ENCODE data around the gene PIK3C2G. TPM values are rescaled to one million over a fixed set of nuclear protein-coding genes. Genes with fewer than 3 reads are reported as not detected.

The PIK3C2G gene
- total RNA-seq, 1 experiment from 2014 or later = not detected

- no peaks in the 10 kb centered on the region for H3K27me3 ChIP-seq (ENCODE audit: insufficient read depth, low read length)
- no peaks in the 10 kb centered on the region for H3K9me3 ChIP-seq (ENCODE audit: control insufficient read depth in 1 of 2, insufficient read depth in 1 of 2, low read depth in 1 of 2, low read length in 2 of 2)
- TF ChIP-seq CTCF (IDR thresholded peaks at IDR 0.05 in 2 of 3, conservative IDR thresholded peaks at IDR 0.05 in 1 of 3; ENCODE audit: borderline replicate concordance in 1 of 3, insufficient read depth in 1 of 3, low read depth in 2 of 3, low read length in 2 of 3) (no peak), CEBPB (IDR thresholded peaks at IDR 0.05; ENCODE audit: low read depth) (no peak)
- no peak overlapping the region for H3K4me3 ChIP-seq (replicated peaks in 1 of 2; ENCODE audit: low read depth in 1 of 2, low read length in 2 of 2)
- DNase-seq (ENCODE audit: low read depth, low spot score) (no peak), ATAC-seq (no peak)
- no peak overlapping the region for H3K27ac ChIP-seq (ENCODE audit: low read depth, low read length)
- ChIA-PET RAD21 (ENCODE audit: low non-redundant PET in 1 of 2, low total read pairs in 2 of 2, uncharacterized antibody in 2 of 2, unreplicated experiment in 2 of 2) (no interaction called here), POLR2A (no interaction called here), CTCF (interaction anchor here (1.3 kb wide), 1 partner anchor 26 kb away, joined by 3 read pairs; no protein-coding TSS in a partner anchor)
- H2AFZ ChIP-seq (ENCODE audit: low read depth, low read length, poor library complexity, severe bottlenecking) = no peak overlapping the region
- H3K36me3 ChIP-seq (ENCODE audit: control insufficient read depth in 1 of 2, insufficient read depth in 2 of 2, low read length in 2 of 2) = no peaks in the 10 kb centered on the region
- no peak overlapping the region for H3K9ac ChIP-seq (ENCODE audit: low read length)
- H3K79me2 ChIP-seq (ENCODE audit: insufficient read depth, low read length) = no peaks in the 10 kb centered on the region
- H3K9me2 ChIP-seq (ENCODE audit: insufficient read depth) = no peaks in the 10 kb centered on the region
- no peaks in the 10 kb centered on the region for H3K4me1 ChIP-seq (ENCODE audit: control insufficient read depth in 1 of 2, insufficient read depth in 2 of 2, low read length in 2 of 2)
- BruUV-seq (replicated peaks) = no TSS peak
- no peaks in the 10 kb centered on the region for H4K20me1 ChIP-seq (ENCODE audit: insufficient read depth)
- H3K4me2 ChIP-seq (ENCODE audit: low read length) = no peak overlapping the region
- intact Hi-C loops (cut with micrococcal nuclease) = no loop called here
Observed at GRCh38 chr12:18456344-18456743, 195.0 kb downstream of the PIK3C2G start.

- Histone ChIP-seq H3K4me2 (ENCODE audit: low read length) (no peak overlapping the region), H2AFZ (ENCODE audit: low read depth, low read length, poor library complexity, severe bottlenecking) (no peak overlapping the region), H3K79me2 (ENCODE audit: insufficient read depth, low read length) (no peaks in the 10 kb centered on the region), H3K9me2 (ENCODE audit: insufficient read depth) (no peaks in the 10 kb centered on the region), H3K36me3 (ENCODE audit: control insufficient read depth in 1 of 2, insufficient read depth in 2 of 2, low read length in 2 of 2) (no peaks in the 10 kb centered on the region), H3K4me1 (ENCODE audit: control insufficient read depth in 1 of 2, insufficient read depth in 2 of 2, low read length in 2 of 2) (no peaks in the 10 kb centered on the region), H3K9ac (ENCODE audit: low read length) (no peak overlapping the region), H3K27ac (ENCODE audit: low read depth, low read length) (no peak overlapping the region), H4K20me1 (ENCODE audit: insufficient read depth) (no peaks in the 10 kb centered on the region), H3K27me3 (ENCODE audit: insufficient read depth, low read length) (no peaks in the 10 kb centered on the region), H3K4me3 (replicated peaks in 1 of 2; ENCODE audit: low read depth in 1 of 2, low read length in 2 of 2) (no peak overlapping the region), H3K9me3 (ENCODE audit: control insufficient read depth in 1 of 2, insufficient read depth in 1 of 2, low read depth in 1 of 2, low read length in 2 of 2) (no peaks in the 10 kb centered on the region)
- ATAC-seq (no peak), DNase-seq (ENCODE audit: low read depth, low spot score) (no peak)
- RAD21 ChIA-PET (ENCODE audit: low non-redundant PET in 1 of 2, low total read pairs in 2 of 2, uncharacterized antibody in 2 of 2, unreplicated experiment in 2 of 2) = no interaction called here
- BruUV-seq (replicated peaks) = no TSS peak
- CTCF ChIA-PET = interaction anchor here (1.3 kb wide), 1 partner anchor 27 kb away, joined by 3 read pairs; no protein-coding TSS in a partner anchor
- POLR2A ChIA-PET = no interaction called here
- intact Hi-C loops (cut with micrococcal nuclease) = no loop called here
- TF ChIP-seq ZBTB33 (IDR thresholded peaks at IDR 0.05; ENCODE audit: extremely low read depth, insufficient replicate concordance, low read length) (no peak), SP1 (IDR thresholded peaks at IDR 0.05; ENCODE audit: low read depth) (no peak), JUND (IDR thresholded peaks at IDR 0.05) (no peak), REST (IDR thresholded peaks at IDR 0.05; ENCODE audit: low read depth) (no peak), CTCF (IDR thresholded peaks at IDR 0.05 in 2 of 3, conservative IDR thresholded peaks at IDR 0.05 in 1 of 3; ENCODE audit: borderline replicate concordance in 1 of 3, insufficient read depth in 1 of 3, low read depth in 2 of 3, low read length in 2 of 3) (no peak), POLR2A (IDR thresholded peaks at IDR 0.05; ENCODE audit: borderline replicate concordance, extremely low read depth, insufficient read depth, insufficient read length) (no peak), EZH2 (IDR thresholded peaks at IDR 0.05) (no peak), YY1 (IDR thresholded peaks at IDR 0.05; ENCODE audit: extremely low read depth, insufficient replicate concordance, low read depth, low read length) (no peak)
Observed at GRCh38 chr12:18457362-18457761, 196.0 kb downstream of the PIK3C2G start.

Measured in HCT116 (cell line).